GM18861 (cell line): Measurements from ENCODE around the gene ARAP1.

Experiments
- ATAC-seq: cut with Tn5 transposase; IDR thresholded peaks from one replicate; pipeline ENCODE4 v1.9.1; 2021; ENCODE audit not compliant: unreplicated experiment

Gene ARAP1

GRCh38 chr11:72685560-72686480, 66.4 kb downstream of the ARAP1 start:
- no peak for ATAC-seq

DNA sequence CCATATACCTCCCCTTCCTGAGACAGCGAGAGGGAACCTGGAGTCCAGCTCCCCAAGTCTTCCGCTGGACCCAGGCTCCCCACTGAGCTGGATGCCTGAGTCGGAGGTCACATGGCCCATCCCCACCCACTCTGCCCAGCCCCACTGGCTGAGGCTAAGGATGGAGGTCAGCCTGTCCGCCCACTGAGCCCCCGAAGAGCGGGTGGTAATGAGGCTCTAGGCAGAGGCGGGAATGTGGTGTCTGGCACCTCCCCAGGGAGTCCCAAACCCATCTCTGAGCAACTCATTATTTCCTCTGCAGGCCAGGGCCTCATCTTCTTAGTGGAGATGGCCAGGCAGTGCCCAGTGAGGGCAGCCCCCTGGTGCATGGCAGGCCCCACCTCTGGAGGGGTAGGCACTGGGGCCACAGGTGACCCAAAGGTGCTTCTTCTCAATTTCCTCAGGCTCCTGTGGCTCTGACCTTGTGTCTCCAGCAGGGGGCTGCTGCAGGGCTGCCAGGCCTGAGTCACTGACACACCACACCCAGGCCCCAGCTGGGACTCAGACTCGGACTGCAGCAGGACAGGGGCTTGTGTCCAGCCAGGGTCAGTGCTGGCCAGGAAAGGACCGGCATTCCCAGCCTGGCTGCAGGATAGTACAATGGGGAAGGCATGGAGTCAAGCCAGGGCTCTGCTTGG, 67.8 kb downstream of the ARAP1 start:
- no peak for ATAC-seq

- ATAC-seq = no peak
Observed at GRCh38 chr11:72683782-72684200, 68.4 kb downstream of the ARAP1 start.

DNA sequence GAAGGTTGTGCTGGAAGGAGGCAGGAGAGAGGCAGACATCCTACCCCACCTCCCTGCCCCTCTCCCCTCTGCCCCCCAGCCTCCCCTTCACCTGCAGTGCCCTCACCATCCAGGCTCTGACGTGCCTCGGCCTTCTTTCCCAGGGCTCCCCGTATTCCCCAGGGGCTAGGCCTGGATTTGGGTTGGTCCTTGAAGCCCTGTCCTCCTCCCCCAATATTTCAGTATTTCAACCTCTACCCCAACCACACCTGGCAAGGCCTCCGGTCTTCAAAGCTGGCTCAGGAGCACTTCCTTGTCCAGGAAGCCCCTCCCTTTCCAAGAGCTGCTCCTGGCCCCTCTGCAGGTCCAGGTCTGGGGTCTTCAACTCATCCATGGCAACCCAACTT, 69.4 kb downstream of the ARAP1 start:
- ATAC-seq = no peak

DNA sequence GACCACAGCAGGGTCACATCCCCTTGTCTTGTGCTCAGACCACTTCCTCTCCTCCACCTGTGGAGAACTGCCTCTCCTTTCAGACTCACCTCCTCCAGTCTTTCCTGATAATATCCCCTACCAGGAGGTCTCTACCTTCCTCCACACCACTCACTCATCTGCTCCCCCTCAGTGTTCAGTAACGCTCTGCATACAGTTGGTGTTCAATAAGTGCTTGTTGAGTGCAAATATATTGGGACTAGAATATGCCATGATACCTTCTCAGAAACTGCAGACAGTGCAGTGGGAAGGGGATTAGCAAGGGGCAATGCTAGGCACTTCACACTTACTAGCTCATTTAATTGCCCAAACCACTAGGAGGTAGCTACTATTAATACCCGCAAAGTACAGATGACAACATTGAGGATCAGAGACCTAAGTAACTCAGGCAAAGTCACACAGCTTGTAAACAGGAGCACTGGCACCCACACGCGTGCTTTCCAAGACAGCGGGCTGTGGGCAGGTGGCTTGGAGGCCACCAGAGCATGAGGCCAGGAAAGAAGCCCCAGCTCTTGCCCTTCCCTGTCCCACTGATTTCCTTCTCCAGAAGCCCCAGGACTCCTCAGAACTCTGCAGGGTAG, 69.9 kb downstream of the ARAP1 start:
- ATAC-seq = no peak

GRCh38 chr11:72681226-72682153, 70.7 kb downstream of the ARAP1 start:
- ATAC-seq = no peak

GRCh38 chr11:72680624-72681158, 71.5 kb downstream of the ARAP1 start:
- ATAC-seq = no peak

DNA sequence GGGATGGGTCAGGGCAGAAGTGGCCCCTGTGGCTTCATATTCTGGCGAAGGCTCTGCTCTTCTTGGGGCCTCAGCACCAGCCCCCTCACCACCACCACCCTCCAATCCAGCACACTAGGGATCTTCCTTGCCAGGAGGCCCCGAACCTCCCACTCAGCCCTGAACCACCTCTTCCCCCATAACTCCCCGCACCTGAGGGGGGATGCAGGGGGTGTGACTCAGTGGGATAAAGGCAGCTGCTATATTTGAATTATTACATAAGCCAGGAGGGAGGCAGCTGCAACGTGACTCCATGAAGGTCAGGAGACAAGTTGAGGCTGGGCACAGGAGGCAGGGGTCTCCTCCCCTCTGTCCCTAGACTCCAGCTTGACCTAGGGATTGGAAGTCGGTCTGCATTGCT, 72.3 kb downstream of the ARAP1 start:
- no peak for ATAC-seq

DNA sequence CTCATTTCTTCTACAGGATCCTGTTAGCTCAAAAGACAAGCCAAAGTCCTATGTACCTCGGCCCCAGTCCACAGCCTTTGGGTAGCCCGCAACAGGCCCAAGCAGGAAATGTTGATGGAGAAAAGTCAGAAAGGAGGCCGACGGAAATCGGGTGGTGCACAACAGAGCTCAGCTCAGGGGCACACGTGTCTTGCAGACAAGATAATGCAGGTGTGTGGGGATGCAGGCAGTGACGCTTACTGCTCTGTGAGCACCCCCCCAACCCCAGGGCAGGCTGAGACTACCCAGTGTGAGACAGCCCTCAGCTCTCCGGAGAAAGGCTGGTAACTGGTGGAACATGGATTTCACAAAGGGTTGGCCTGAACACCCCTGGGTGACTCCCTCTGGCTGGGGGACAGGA, 73.7 kb downstream of the ARAP1 start:
- no peak for ATAC-seq

GRCh38 chr11:72676861-72677341, 75.3 kb downstream of the ARAP1 start:
- ATAC-seq = no peak

DNA sequence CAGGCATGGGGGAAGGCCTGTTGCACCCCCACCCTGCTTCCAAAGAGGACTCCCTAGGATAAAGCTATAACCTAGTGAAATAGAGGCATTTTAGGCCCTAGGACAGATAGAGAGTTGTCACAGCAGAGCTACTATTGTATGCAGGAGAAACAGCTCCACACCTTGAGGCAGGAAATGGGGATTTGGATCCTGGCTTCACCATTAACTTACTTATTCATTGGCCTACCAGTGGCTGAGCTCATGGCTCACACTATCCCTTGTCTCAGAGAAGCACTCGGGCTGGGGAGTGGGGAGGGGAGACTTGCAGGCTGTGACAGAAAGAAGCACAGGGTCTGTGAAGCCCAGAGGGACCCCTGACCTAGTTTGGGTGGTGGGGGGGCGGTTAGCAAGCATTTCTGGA, 77.0 kb downstream of the ARAP1 start:
- no peak for ATAC-seq

- no peak for ATAC-seq
Observed at GRCh38 chr11:72673943-72674828, 78.0 kb downstream of the ARAP1 start, which contains the start of gene PDE2A. Gene PDE2A (minus strand): TSS chr11:72674422. CDS start chr11:72674207, 215 bp downstream.

GRCh38 chr11:72673284-72673942, 78.8 kb downstream of the ARAP1 start:
- ATAC-seq = no peak

DNA sequence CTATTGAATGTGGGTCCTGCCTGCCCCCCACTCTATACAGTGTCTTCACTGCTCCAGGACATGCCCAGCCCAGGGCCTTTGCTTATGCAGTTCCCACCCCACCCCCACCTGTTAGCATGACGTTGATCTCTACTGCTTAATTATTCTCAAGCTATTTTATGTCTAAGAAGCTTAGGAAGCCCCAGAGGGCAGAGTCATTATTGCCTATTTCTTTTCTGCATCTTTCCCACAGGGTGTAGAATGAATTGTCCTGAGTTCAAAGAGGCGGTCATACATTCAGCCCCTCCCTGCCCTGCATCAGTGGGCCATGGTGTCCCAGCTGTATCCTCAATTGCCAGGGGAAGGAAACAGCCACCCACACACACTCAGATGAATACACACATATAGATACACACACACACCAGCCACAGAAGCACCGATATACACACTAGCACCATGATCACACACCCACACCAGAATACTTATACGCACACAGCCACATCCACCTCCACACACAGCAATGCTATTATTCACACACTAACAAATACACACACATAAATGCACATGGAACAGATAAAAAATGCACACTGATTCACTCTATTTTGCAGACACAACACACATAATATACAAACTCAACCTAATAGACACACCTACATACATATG, 79.5 kb downstream of the ARAP1 start:
- ATAC-seq = no peak

DNA sequence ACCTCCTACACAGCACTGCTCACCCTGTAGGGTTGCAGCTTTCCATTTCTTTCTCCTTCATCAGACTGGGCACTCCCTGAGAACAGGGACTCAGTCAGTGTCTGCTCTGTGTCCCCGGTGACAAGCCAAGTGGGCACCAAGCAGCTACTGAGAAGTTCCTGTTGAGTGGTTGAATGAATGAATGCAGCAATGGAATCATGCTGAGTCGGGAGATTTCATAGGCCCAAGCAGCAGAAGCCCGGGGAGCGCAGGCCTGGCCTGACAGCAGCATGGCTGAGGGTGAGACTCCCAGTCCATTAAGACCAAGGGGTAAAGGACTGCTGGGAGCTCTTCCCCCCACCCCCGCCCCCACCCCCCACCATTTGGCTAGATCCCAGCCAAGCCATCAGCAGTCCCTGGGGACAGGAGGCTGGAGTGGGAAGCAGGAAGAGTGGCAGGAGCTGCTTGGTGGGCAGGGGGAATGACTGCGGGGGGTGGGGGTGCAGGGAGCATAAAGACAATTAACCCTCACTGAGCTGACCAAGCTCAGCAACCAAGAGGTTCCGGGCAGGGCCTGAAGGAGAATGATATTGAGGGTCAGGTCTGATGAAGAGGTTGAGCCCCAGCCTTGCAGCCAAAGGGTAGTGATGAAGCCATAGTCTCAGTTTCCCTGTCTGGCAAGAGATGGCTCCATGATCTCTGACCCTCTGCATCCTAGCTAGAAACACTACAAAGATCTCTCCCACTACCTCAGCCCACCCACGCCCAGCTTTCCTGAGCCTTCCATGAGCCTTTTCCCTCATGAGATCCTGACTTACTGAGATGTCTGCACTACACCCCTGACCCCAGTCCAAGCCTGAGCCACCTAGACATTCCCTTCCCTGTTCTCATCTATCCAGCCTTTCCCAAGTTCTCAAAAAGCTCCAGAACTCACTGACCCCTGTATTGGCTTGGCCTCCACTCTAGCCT, 80.8 kb downstream of the ARAP1 start:
- ATAC-seq = no peak

- no peak for ATAC-seq
Observed at GRCh38 chr11:72670041-72670440, 82.2 kb downstream of the ARAP1 start.

- ATAC-seq = no peak
Observed at GRCh38 chr11:72669527-72669926, 82.7 kb downstream of the ARAP1 start.
